MG63 (cell line): ENCODE results near the gene SLC16A7. TPM values are rescaled to one million over a fixed set of nuclear protein-coding genes. Genes with fewer than 3 reads are reported as not detected.

ENCODE experiments used
- DNase-seq: peaks from one replicate; pipeline ENCODE4 v3.0.0-alpha.2; 2020
- H3K27me3 ChIP-seq: fragments of 250-450 bp; sonication (Bioruptor Pico); 2 replicates; pipeline ENCODE4 v1.5.1; 2020; ENCODE audit warnings: mild to moderate bottlenecking, moderate library complexity
- H3K36me3 ChIP-seq: fragments of 250-450 bp; sonication (Bioruptor Pico); 2 replicates; pipeline ENCODE4 v1.5.1; 2020; ENCODE audit warnings: mild to moderate bottlenecking, moderate library complexity
- H3K4me3 ChIP-seq: fragments of 250-450 bp; sonication (Bioruptor Pico); 2 replicates; pipeline ENCODE4 v1.5.1; 2020; ENCODE audit warnings: mild to moderate bottlenecking, moderate library complexity
- H3K9me3 ChIP-seq: fragments of 250-450 bp; sonication (Bioruptor Pico); 2 replicates; pipeline ENCODE4 v1.5.1; 2020; ENCODE audit warnings: mild to moderate bottlenecking, moderate library complexity
- total RNA-seq: library from RNA; depleted of rRNA; stranded (reverse); fragments of >200 nt; shearing (Covaris generic); gene quantifications from 2 replicates; pipeline ENCODE4 v1.2.3, GENCODE V29; 2014; ENCODE audit warnings: low replicate concordance; rRNA removed

The SLC16A7 gene, protein sequence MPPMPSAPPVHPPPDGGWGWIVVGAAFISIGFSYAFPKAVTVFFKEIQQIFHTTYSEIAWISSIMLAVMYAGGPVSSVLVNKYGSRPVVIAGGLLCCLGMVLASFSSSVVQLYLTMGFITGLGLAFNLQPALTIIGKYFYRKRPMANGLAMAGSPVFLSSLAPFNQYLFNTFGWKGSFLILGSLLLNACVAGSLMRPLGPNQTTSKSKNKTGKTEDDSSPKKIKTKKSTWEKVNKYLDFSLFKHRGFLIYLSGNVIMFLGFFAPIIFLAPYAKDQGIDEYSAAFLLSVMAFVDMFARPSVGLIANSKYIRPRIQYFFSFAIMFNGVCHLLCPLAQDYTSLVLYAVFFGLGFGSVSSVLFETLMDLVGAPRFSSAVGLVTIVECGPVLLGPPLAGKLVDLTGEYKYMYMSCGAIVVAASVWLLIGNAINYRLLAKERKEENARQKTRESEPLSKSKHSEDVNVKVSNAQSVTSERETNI
- 6.3 and 21.8 TPM in 2 replicates for total RNA-seq

DNA sequence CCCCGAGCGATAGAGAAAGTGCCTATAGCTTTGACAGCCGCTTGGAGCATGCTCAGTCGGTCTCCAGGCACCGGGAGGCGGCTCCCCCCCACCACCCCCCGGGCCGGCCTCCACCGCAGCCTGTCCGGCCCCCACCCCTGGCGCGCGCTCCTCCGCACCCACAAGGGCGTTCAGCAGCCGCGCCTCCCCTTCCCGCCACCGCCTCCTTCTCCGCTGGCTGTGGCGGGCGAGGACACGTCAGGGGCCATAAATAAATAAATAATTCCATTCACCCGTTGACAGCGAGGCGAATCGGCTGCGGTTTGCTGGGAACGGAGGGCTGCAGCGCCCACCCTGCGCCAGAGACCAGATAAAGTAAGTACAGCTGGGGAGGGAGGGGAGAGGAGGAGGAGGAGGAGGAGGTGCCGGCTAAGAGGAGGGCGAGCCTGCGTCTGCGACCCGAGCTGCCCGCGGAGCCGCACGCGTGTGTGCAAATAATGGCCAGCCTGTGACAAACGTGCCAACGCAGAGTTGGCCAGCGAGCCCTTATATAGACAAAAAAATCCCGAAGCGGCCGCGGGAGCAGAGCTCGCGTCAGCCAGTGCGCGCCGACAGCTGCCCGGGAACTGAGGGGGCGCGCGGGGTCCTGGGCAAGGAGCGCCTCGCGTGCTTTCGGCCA, at the start of gene SLC16A7:
SLC16A7 (plus strand) TSS at position 147 of the 658 bp plus-strand sequence. CDS start 108,773 bp downstream, outside the sequence.
- Histone ChIP-seq H3K36me3 (peaks cover 3% of the 10 kb centered on the region; the same call in 1 of the 2 replicates), H3K9me3 (no peaks in the 10 kb centered on the region), H3K27me3 (no peaks in the 10 kb centered on the region), H3K4me3 (peak within 1 kb of the TSS; percentile 91)
- DNase-seq: peak; percentile 95

DNA sequence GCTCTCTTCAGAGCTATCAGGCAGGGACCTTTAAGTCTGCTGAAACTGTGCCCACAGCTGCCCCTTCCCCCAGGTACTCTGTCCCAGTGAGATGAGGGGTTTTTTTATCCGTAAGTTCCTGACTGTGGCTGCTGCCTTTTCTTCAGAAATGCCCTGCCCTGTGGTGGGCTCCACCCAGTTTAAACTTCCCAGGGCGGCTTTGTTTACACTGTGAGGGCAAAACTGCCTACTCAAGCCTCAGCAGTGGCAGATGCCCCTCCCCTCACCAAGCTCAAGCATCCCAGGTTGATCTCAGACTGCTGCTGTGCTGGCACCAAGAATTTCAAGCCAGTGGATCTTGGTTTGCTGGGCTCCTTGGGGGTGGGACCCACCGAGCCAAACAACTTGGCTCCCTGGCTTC, 46.9 kb upstream of the SLC16A7 start:
- DNase-seq: no peak
- Histone ChIP-seq H3K9me3 (no peaks in the 10 kb centered on the region), H3K27me3 (no peaks in the 10 kb centered on the region), H3K36me3 (no peaks in the 10 kb centered on the region), H3K4me3 (no peak overlapping the region)

- H3K36me3 ChIP-seq: no peaks in the 10 kb centered on the region
- no peaks in the 10 kb centered on the region for H3K9me3 ChIP-seq
- H3K27me3 ChIP-seq: no peaks in the 10 kb centered on the region
- DNase-seq: no peak
- H3K4me3 ChIP-seq: no peak overlapping the region
These were observed 36.1 kb upstream of the SLC16A7 start for GRCh38 chr12:59559696-59560095.

GRCh38 chr12:59570145-59570544, 25.7 kb upstream of the SLC16A7 start:
- Histone ChIP-seq H3K4me3 (no peak overlapping the region), H3K36me3 (no peaks in the 10 kb centered on the region), H3K27me3 (no peaks in the 10 kb centered on the region), H3K9me3 (no peaks in the 10 kb centered on the region)
- no peak for DNase-seq

- no peak for DNase-seq
- H3K9me3 ChIP-seq: no peaks in the 10 kb centered on the region
- H3K27me3 ChIP-seq: no peaks in the 10 kb centered on the region
- no peak overlapping the region for H3K4me3 ChIP-seq
- H3K36me3 ChIP-seq: no peaks in the 10 kb centered on the region
These were observed 21.4 kb upstream of the SLC16A7 start for GRCh38 chr12:59574406-59574805.

DNA sequence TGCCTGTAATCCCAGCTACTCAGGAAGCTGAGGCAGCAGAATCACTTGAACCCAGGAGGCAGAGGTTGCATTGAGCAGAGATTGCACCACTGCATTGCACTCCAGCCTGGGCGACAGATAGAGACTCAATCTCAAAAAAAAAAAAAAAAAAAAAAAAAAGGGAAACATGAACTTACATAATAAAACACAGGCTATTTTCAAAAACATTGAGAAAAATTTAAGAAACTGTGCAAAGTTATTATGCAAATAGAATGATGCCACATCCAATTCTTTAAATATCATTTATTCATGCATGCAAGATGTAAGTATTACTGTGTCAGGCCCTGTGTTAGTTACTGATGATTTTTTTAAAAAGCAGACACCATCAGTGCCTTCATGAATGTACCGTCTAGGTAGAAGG, 20.0 kb upstream of the SLC16A7 start:
- no peak for DNase-seq

DNA sequence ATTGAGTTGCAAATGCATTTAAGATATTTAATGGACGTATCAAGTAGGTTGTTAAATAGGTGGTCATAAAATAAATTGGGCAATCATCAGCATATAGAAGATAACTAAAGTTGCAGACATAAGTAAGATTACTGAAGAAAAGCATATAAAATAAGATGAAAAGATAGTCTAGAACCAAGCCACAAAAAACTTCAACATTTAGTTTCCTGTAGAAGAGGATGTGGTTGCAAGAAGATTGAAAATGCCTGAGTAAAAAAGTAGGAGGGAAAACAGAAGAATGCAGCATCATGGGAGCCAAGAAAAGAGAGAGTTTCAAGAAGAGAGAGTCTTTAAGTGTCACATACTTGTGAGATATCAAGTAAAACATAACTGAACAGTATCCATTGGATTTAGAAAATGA, 17.6 kb upstream of the SLC16A7 start:
- DNase-seq: no peak
- no peaks in the 10 kb centered on the region for H3K27me3 ChIP-seq
- H3K36me3 ChIP-seq: no peaks in the 10 kb centered on the region
- H3K4me3 ChIP-seq: no peak overlapping the region
- H3K9me3 ChIP-seq: no peaks in the 10 kb centered on the region

More for the DNA sequence above, 20.0 kb upstream of the SLC16A7 start:
- Histone ChIP-seq H3K4me3 (no peak overlapping the region), H3K36me3 (no peaks in the 10 kb centered on the region), H3K9me3 (no peaks in the 10 kb centered on the region), H3K27me3 (no peaks in the 10 kb centered on the region)

GRCh38 chr12:59579631-59580030, 16.2 kb upstream of the SLC16A7 start:
- H3K36me3 ChIP-seq: no peaks in the 10 kb centered on the region
- no peak for DNase-seq
- H3K4me3 ChIP-seq: no peak overlapping the region
- H3K9me3 ChIP-seq: no peaks in the 10 kb centered on the region
- H3K27me3 ChIP-seq: no peaks in the 10 kb centered on the region

- no peak for DNase-seq
- no peaks in the 10 kb centered on the region for H3K36me3 ChIP-seq
- no peaks in the 10 kb centered on the region for H3K27me3 ChIP-seq
- no peaks in the 10 kb centered on the region for H3K9me3 ChIP-seq
- H3K4me3 ChIP-seq: no peak overlapping the region
These were observed 15.8 kb upstream of the SLC16A7 start for GRCh38 chr12:59580050-59580449.

GRCh38 chr12:59583003-59583712, 12.7 kb upstream of the SLC16A7 start:
- no peak overlapping the region for H3K4me3 ChIP-seq
- H3K27me3 ChIP-seq: no peaks in the 10 kb centered on the region
- H3K36me3 ChIP-seq: no peaks in the 10 kb centered on the region
- DNase-seq: no peak
- no peaks in the 10 kb centered on the region for H3K9me3 ChIP-seq

- Histone ChIP-seq H3K27me3 (no peaks in the 10 kb centered on the region), H3K36me3 (no peaks in the 10 kb centered on the region), H3K4me3 (no peak overlapping the region), H3K9me3 (no peaks in the 10 kb centered on the region)
- DNase-seq: no peak
These were observed 8.1 kb upstream of the SLC16A7 start for GRCh38 chr12:59587710-59588109.

DNA sequence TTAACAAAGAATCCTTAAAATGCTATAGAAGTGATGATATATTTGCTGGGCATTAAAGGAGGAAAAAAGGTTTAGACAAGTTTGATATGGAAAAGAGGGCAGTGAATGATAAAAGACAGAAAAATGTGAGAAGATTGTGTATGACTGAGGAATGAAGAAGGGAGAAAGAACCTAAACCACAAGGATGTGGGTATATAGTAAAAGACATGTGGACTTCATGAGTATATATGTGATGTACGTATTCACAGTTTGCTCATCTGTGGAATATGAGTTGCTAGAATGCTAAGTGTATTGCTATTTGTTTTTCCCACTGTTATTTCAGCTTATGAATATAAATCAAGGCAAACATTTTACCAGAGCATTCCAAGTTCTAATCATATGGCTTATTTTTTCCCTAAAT, 2.1 kb upstream of the SLC16A7 start:
- Histone ChIP-seq H3K36me3 (peaks cover 3% of the 10 kb centered on the region; the same call in 1 of the 2 replicates), H3K9me3 (no peaks in the 10 kb centered on the region), H3K4me3 (no peak overlapping the region), H3K27me3 (no peaks in the 10 kb centered on the region)
- DNase-seq: no peak

- Histone ChIP-seq H3K36me3 (peaks cover 3% of the 10 kb centered on the region; the same call in 1 of the 2 replicates), H3K9me3 (no peaks in the 10 kb centered on the region), H3K4me3 (peak overlapping the region; percentile 91), H3K27me3 (no peaks in the 10 kb centered on the region)
- DNase-seq: no peak
These were observed 807 bp upstream of the SLC16A7 start for GRCh38 chr12:59594943-59595500.

- H3K4me3 ChIP-seq: peak overlapping the region; percentile 91
- H3K27me3 ChIP-seq: no peaks in the 10 kb centered on the region
- no peaks in the 10 kb centered on the region for H3K9me3 ChIP-seq
- H3K36me3 ChIP-seq: peaks cover 3% of the 10 kb centered on the region; the same call in 1 of the 2 replicates
- no peak for DNase-seq
These were observed 305 bp upstream of the SLC16A7 start for GRCh38 chr12:59595565-59595882.

GRCh38 chr12:59597385-59597781, 1.6 kb downstream of the SLC16A7 start:
- DNase-seq: peak; percentile 65
- Histone ChIP-seq H3K9me3 (no peaks in the 10 kb centered on the region), H3K36me3 (peaks cover 3% of the 10 kb centered on the region; the same call in 1 of the 2 replicates), H3K4me3 (peak overlapping the region; percentile 91), H3K27me3 (no peaks in the 10 kb centered on the region)

DNA sequence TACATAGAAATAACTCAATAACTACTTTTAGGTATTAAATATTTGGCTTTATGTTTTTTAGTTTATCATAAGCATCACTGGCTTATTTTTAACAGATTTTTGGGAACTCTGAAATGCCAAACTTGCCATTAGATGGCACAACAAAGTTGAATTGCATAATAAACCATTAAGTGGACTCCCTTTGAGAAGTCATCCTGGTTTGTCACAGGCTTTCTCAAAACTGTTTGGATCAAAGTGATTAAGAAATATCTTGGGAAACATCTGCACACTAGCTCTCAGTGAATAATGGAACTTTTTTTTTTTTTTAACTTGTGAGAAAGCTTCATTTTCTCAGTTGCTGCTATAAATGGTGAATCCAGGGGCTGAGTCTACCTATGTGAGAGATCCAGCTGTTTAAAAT, 4.3 kb downstream of the SLC16A7 start:
- no peak for DNase-seq
- Histone ChIP-seq H3K9me3 (no peaks in the 10 kb centered on the region), H3K36me3 (peaks cover 3% of the 10 kb centered on the region; the same call in 1 of the 2 replicates), H3K4me3 (no peak overlapping the region), H3K27me3 (no peaks in the 10 kb centered on the region)

GRCh38 chr12:59603754-59604153, 7.9 kb downstream of the SLC16A7 start:
- Histone ChIP-seq H3K4me3 (no peak overlapping the region), H3K36me3 (no peaks in the 10 kb centered on the region; the same call in 1 of the 2 replicates), H3K27me3 (no peaks in the 10 kb centered on the region), H3K9me3 (no peaks in the 10 kb centered on the region)
- no peak for DNase-seq
